Nephron progenitor cell (in vitro differentiated cells): ENCODE data around the gene DNMT3A.
A peak's percentile ranks its signal among the peaks of the same experiment; 100 is the strongest.

ENCODE experiments used
- DNase-seq: peaks from one replicate; pipeline ENCODE4 v3.0.0; 2021
- H3K27ac Mint-ChIP-seq: 2 replicates; pipeline ENCODE4 v1.8.0; 2021; ENCODE audit warnings: mild to moderate bottlenecking, moderate library complexity, mixed read lengths
- H3K27me3 Mint-ChIP-seq: 2 replicates; pipeline ENCODE4 v1.8.0; 2021; ENCODE audit warnings: mild to moderate bottlenecking, low read depth, mixed read lengths; ENCODE audit not compliant: poor library complexity
- H3K36me3 Mint-ChIP-seq: 2 replicates; pipeline ENCODE4 v1.8.0; 2021; ENCODE audit warnings: low read depth, mixed read lengths
- H3K4me1 Mint-ChIP-seq: 2 replicates; pipeline ENCODE4 v1.8.0; 2021; ENCODE audit warnings: mixed read lengths
- H3K4me3 Mint-ChIP-seq: 2 replicates; pipeline ENCODE4 v1.8.0; 2021; ENCODE audit warnings: mild to moderate bottlenecking, moderate library complexity, mixed read lengths
- H3K9me3 Mint-ChIP-seq: 2 replicates; pipeline ENCODE4 v1.8.0; 2021; ENCODE audit warnings: mild to moderate bottlenecking, moderate library complexity, mixed read lengths
- CTCF ChIP-seq: fragments of 200-600 bp; sonication (generic); IDR thresholded peaks from 2 replicates; pipeline ENCODE4 v1.5.0; 2021; ENCODE audit warnings: antibody characterized with exemption

Gene DNMT3A

GRCh38 chr2:25374827-25375226 lies 33.1 kb upstream of the DNMT3A start:
- TF ChIP-seq CTCF, result no peak
- Mint-ChIP-seq H3K27me3 (peaks cover 4% of the 10 kb centered on the region), H3K4me3 (no peak overlapping the region), H3K36me3 (peaks cover 21% of the 10 kb centered on the region), H3K4me1 (peaks cover 50% of the 10 kb centered on the region), H3K27ac (no peak overlapping the region), H3K9me3 (peaks cover 17% of the 10 kb centered on the region)
- no peak for DNase-seq

- Mint-ChIP-seq H3K36me3 (peaks cover 17% of the 10 kb centered on the region), H3K4me3 (no peak overlapping the region), H3K27ac (no peak overlapping the region), H3K27me3 (peaks cover 4% of the 10 kb centered on the region), H3K4me1 (peaks cover 50% of the 10 kb centered on the region), H3K9me3 (peaks cover 14% of the 10 kb centered on the region)
- no peak for TF ChIP-seq CTCF
- DNase-seq, result no peak
Measured at GRCh38 chr2:25374411-25374810, 32.7 kb upstream of the DNMT3A start.

GRCh38 chr2:25373269-25373981 lies 31.7 kb upstream of the DNMT3A start:
- Mint-ChIP-seq H3K4me1 (peaks cover 58% of the 10 kb centered on the region), H3K27ac (no peak overlapping the region), H3K9me3 (peaks cover 7% of the 10 kb centered on the region), H3K4me3 (no peak overlapping the region), H3K27me3 (peaks cover 4% of the 10 kb centered on the region), H3K36me3 (peaks cover 13% of the 10 kb centered on the region)
- DNase-seq, result no peak
- TF ChIP-seq CTCF, result no peak

GRCh38 chr2:25372405-25373268 lies 30.9 kb upstream of the DNMT3A start:
- Mint-ChIP-seq H3K4me1 (peaks cover 56% of the 10 kb centered on the region), H3K9me3 (peaks cover 3% of the 10 kb centered on the region), H3K4me3 (no peak overlapping the region), H3K27me3 (peaks cover 4% of the 10 kb centered on the region), H3K27ac (peak overlapping the region; percentile 32), H3K36me3 (peaks cover 7% of the 10 kb centered on the region)
- no peak for TF ChIP-seq CTCF
- no peak for DNase-seq

- Mint-ChIP-seq H3K36me3 (no peaks in the 10 kb centered on the region), H3K27ac (no peak overlapping the region), H3K4me3 (no peak overlapping the region), H3K27me3 (peaks cover 4% of the 10 kb centered on the region), H3K4me1 (peaks cover 47% of the 10 kb centered on the region), H3K9me3 (no peaks in the 10 kb centered on the region)
- DNase-seq, result no peak
- TF ChIP-seq CTCF, result no peak
Measured at GRCh38 chr2:25371253-25372241, 29.8 kb upstream of the DNMT3A start.
